Nephron (organoid): ENCODE measurements around the gene GLYATL1.

Experiments
- H3K27ac Mint-ChIP-seq, 3 experiments: 2 replicates each; pipeline ENCODE4 v1.8.0; 2020; ENCODE audit warnings: mixed read lengths in 3 of 3, mild to moderate bottlenecking in 2 of 3, moderate library complexity in 1 of 3
- H3K27me3 Mint-ChIP-seq: 2 replicates; pipeline ENCODE4 v1.8.0; 2021; ENCODE audit warnings: low read depth, mild to moderate bottlenecking, moderate library complexity, mixed read lengths
- H3K36me3 Mint-ChIP-seq: 2 replicates; pipeline ENCODE4 v1.8.0; 2020; ENCODE audit warnings: low read depth, mixed read lengths
- H3K4me1 Mint-ChIP-seq: 2 replicates; pipeline ENCODE4 v1.8.0; 2020; ENCODE audit warnings: mixed read lengths
- H3K4me3 Mint-ChIP-seq, 3 experiments: 2 replicates each; pipeline ENCODE4 v1.8.0; 2020; ENCODE audit warnings: mild to moderate bottlenecking in 3 of 3, mixed read lengths in 3 of 3, moderate library complexity in 2 of 3
- H3K9me3 Mint-ChIP-seq: 2 replicates; pipeline ENCODE4 v1.8.0; 2020; ENCODE audit warnings: mixed read lengths
- CTCF ChIP-seq, 3 experiments: fragments of 200-600 bp; sonication (generic); IDR thresholded peaks; one replicate each; pipeline ENCODE4 v1.5.0; 2021; ENCODE audit warnings: antibody characterized with exemption in 3 of 3; ENCODE audit not compliant: unreplicated experiment in 3 of 3

GLYATL1 gene

DNA sequence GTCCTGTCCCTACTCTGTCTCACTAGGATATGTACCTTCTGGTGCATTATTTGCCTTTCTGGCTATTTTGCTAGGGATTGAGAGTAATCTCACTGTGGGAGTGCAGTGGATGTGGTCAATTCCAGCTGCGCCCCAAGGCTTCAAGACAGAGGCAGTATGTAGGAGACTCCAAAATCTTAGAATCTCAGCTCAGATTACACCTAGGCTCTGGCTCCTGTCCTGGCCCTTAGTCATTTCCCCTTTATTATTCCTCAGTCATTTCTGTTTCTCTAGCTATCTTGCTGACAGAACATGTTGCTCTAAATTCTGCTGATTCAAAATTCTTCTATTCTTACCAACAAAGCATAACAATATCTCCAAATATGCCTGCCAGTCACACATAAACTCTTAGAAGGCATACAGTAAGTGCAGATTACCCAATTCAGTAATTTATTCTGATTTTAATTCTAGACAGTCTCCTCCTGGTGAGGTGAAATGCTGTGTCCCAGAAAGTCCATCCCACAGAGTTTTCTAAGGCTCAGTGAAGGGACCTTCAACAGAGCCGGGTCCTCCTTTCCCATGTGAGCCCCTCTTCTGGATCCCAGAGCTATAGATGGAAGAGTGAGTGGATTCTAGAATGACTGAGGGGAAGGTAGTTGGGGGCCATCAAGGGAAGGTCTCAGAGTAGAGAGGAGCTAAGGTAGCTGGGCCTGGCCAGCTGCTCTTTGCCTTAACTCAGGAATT, 24.3 kb upstream of the GLYATL1 start:
- no peak for TF ChIP-seq CTCF (IDR thresholded peaks at IDR 0.05; ENCODE audit: unreplicated experiment in 3 of 3)
- Mint-ChIP-seq H3K9me3 (peaks cover 23% of the 10 kb centered on the region), H3K36me3 (no peaks in the 10 kb centered on the region), H3K27me3 (peaks cover 5% of the 10 kb centered on the region), H3K4me1 (no peaks in the 10 kb centered on the region), H3K27ac (no peak overlapping the region), H3K4me3 (no peak overlapping the region)

DNA sequence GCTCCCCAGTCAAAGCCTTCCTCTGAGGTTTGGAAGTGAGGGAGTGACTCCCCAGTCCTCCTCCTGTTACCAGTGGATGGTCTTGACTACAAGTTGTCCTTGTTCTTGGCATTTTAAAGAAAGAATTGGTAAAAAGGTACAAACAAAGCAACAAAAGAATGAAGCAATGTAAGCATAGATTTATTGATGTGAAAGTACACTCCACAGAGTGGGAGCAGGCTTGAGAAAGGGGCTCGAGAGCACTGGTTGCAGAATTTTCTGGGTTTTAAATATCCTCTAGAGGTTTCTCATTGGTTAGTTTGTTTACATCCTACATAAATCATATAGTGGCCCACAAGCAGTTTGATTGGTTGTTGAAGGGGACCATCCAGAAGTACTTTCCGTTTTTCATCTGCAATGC, 22.7 kb upstream of the GLYATL1 start:
- H3K9me3 Mint-ChIP-seq = peaks cover 23% of the 10 kb centered on the region
- no peak overlapping the region for H3K27ac Mint-ChIP-seq
- TF ChIP-seq CTCF (IDR thresholded peaks at IDR 0.05; ENCODE audit: unreplicated experiment in 3 of 3) = no peak
- H3K27me3 Mint-ChIP-seq = peaks cover 4% of the 10 kb centered on the region
- H3K36me3 Mint-ChIP-seq = no peaks in the 10 kb centered on the region
- peaks cover 3% of the 10 kb centered on the region for H3K4me1 Mint-ChIP-seq
- no peak overlapping the region for H3K4me3 Mint-ChIP-seq

DNA sequence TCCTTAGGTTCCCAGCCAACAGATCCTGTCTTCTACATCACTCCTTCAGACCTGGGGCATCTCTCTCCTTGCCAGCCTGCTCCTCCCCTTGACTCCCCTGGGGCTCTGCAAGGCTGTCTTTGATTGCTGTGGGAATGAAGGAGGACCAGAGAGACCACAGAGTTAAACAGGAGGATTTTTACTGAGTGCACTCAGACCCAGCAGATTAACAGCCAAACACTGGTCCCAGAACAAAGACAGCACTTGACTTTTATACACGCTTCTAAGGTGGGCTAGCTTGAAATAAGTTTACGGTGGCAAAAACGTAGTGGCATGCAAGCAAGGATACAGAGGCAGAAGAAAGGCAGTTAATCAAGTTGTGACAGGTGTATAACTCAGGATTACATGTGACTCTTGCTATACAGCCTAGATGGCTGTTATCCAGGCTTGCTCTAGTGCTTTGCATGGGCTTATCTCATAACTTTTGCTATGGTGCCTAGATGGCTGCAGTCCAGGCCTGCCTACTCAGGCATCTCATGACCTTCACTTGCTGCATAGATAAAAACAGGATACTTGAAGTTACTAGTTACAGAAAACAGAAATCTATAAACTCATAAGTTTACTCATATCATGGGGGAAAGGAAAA, 22.0 kb upstream of the GLYATL1 start:
- peaks cover 5% of the 10 kb centered on the region for H3K4me1 Mint-ChIP-seq
- peaks cover 23% of the 10 kb centered on the region for H3K9me3 Mint-ChIP-seq
- H3K4me3 Mint-ChIP-seq = no peak overlapping the region
- no peaks in the 10 kb centered on the region for H3K27me3 Mint-ChIP-seq
- TF ChIP-seq CTCF (IDR thresholded peaks at IDR 0.05; ENCODE audit: unreplicated experiment in 3 of 3) = no peak
- no peaks in the 10 kb centered on the region for H3K36me3 Mint-ChIP-seq
- H3K27ac Mint-ChIP-seq = no peak overlapping the region

- Mint-ChIP-seq H3K27me3 (peaks cover 11% of the 10 kb centered on the region), H3K9me3 (peaks cover 20% of the 10 kb centered on the region)
Observed at GRCh38 chr11:58919561-58919960, 19.7 kb upstream of the GLYATL1 start.

DNA sequence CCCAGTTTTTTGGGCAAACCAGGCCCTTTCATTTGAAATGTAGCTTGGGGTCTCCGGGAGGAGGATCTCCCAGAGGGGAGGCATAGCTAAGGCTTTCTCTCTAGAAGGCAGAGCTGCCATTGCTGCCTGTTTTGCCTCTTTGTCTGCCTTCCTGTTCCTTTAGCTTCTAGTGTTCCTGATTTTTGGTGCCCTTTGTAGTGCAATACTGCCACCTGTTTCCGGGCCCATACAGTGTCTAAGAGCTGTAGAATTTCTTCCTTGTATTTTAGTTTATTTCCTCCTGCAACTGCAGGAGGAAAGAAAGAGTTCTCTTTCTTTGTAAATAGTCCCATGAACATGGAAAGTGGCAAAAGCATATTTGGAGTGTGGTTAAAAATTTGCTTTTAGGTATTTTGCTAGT, 19.3 kb upstream of the GLYATL1 start:
- Mint-ChIP-seq H3K4me3 (no peak overlapping the region), H3K9me3 (peaks cover 18% of the 10 kb centered on the region), H3K4me1 (peaks cover 19% of the 10 kb centered on the region), H3K27me3 (peaks cover 11% of the 10 kb centered on the region), H3K27ac (no peak overlapping the region), H3K36me3 (no peaks in the 10 kb centered on the region)
- no peak for TF ChIP-seq CTCF (IDR thresholded peaks at IDR 0.05; ENCODE audit: unreplicated experiment in 3 of 3)

More at GRCh38 chr11:58919561-58919960, 19.7 kb upstream of the GLYATL1 start:
- H3K4me3 Mint-ChIP-seq = no peak overlapping the region
- no peak for TF ChIP-seq CTCF (IDR thresholded peaks at IDR 0.05; ENCODE audit: unreplicated experiment in 3 of 3)
- peaks cover 16% of the 10 kb centered on the region for H3K4me1 Mint-ChIP-seq
- H3K27ac Mint-ChIP-seq = no peak overlapping the region
- H3K36me3 Mint-ChIP-seq = no peaks in the 10 kb centered on the region
